ENCODE results near the gene SCUBE1. TPM values are rescaled to one million over a fixed set of nuclear protein-coding genes. Genes with fewer than 3 reads are reported as not detected.

Gene SCUBE1
- total RNA-seq, 4 donors from 2014 or later = 33.3 to 109 (median 66.3) TPM

DNA sequence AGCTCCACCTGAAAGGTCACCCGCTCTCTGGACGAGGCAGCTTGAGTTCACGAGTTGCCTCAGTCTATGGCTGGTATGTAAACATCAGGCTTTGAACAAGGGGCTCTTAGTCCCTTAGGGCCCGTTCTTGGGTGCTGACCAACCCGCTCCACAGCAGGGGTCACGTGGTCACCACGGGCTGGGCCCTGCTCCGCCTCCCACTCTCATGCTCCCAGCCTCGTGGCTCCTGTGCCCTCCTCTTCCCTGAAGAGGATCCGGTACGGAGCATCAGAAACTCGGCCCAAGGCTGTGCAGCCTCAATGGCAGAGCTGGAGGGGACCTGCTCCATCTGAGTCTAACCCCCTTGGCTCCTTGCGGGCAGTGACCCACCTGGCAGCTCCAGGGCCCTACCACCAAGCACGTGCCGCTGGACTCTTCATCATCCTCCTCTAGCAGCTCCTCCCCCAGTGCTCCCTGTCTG is 102.0 kb downstream of the SCUBE1 start:
- H3K27ac ChIP-seq (replicated peaks in 1 of 4) = no peak overlapping the region
- peaks cover 0 to 29% (median 6%) of the 10 kb centered on the region in 4 donors for H3K36me3 ChIP-seq
- intact Hi-C loops (cut with DNase I) = no loop called here

DNA sequence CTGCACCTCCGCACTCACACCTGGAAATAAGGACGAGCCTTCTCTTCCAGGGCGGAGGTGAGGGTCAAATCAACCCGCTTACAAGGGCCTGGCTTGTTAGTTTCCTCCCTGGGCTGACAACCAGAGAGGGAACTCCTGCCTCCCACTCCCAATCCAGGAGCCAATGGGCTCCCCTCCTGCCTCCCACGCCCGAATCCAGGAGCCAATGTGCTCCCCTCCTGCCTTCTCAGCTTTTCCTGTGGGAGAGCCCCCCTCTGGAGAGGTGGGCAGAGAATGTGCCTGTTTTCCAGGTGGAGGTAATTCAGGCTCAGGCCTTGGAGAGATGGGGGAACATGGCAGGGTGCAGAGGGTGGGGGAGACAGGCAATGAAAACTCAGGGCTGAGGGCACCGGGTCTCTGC is 102.6 kb downstream of the SCUBE1 start:
- H3K36me3 ChIP-seq = peaks cover 0 to 29% (median 6%) of the 10 kb centered on the region in 4 donors
- H3K27ac ChIP-seq (replicated peaks in 1 of 4) = no peak overlapping the region
- DNase-seq (ENCODE audit: extremely low spot score) = no peak
- intact Hi-C loops (cut with DNase I) = no loop called here
- no peaks in the 10 kb centered on the region for H3K27me3 ChIP-seq
- H3K4me1 ChIP-seq = peaks cover 14 to 24% (median 21%) of the 10 kb centered on the region in 4 donors
- TF ChIP-seq EP300 (IDR thresholded peaks at IDR 0.05) (no peak), POLR2AphosphoS5 (IDR thresholded peaks at IDR 0.05) (no peak)
- TF ChIP-seq, protein P1, sequence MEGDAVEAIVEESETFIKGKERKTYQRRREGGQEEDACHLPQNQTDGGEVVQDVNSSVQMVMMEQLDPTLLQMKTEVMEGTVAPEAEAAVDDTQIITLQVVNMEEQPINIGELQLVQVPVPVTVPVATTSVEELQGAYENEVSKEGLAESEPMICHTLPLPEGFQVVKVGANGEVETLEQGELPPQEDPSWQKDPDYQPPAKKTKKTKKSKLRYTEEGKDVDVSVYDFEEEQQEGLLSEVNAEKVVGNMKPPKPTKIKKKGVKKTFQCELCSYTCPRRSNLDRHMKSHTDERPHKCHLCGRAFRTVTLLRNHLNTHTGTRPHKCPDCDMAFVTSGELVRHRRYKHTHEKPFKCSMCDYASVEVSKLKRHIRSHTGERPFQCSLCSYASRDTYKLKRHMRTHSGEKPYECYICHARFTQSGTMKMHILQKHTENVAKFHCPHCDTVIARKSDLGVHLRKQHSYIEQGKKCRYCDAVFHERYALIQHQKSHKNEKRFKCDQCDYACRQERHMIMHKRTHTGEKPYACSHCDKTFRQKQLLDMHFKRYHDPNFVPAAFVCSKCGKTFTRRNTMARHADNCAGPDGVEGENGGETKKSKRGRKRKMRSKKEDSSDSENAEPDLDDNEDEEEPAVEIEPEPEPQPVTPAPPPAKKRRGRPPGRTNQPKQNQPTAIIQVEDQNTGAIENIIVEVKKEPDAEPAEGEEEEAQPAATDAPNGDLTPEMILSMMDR (IDR thresholded peaks at IDR 0.05) = no peak
- no peaks in the 10 kb centered on the region for H3K9me3 ChIP-seq
- WGBS = 88% methylated on average over 4 of the region's 7 CpGs
- no peak overlapping the region for H3K4me3 ChIP-seq

More for the DNA sequence above, 102.0 kb downstream of the SCUBE1 start:
- no peaks in the 10 kb centered on the region for H3K27me3 ChIP-seq
- 89% methylated on average over 11 of the region's 15 CpGs for WGBS
- H3K4me3 ChIP-seq = no peak overlapping the region
- TF ChIP-seq POLR2AphosphoS5 (IDR thresholded peaks at IDR 0.05) = no peak
- TF ChIP-seq, protein P1 (IDR thresholded peaks at IDR 0.05) = no peak
- H3K9me3 ChIP-seq = no peaks in the 10 kb centered on the region
- no peak for DNase-seq (ENCODE audit: extremely low spot score)
- peaks cover 11 to 24% (median 21%) of the 10 kb centered on the region in 4 donors for H3K4me1 ChIP-seq

DNA sequence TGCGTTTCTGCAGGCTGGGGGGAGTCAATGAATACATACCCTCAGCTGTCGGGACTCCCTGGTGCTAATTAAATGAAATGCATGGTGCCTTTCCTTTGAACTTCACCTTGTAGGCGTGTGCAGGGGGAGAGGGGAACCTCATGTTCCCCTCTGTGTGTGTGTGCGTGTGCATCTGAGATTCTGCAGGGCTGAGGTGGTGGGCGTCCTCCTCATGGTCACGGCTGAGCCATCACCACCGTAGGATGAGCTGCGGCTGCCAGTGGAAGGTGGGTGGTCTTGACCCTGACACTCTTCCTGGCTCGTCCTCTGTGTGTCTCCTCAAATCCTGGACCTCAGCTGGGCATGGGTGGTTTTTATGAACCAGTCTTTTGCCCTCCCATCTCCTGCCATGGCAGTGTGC is 103.2 kb downstream of the SCUBE1 start:
- Histone ChIP-seq H3K9me3 (no peaks in the 10 kb centered on the region), H3K4me3 (no peak overlapping the region), H3K27ac (replicated peaks in 1 of 4) (no peak overlapping the region), H3K36me3 (peaks cover 0 to 29% (median 6%) of the 10 kb centered on the region in 4 donors), H3K4me1 (peaks cover 14 to 24% (median 21%) of the 10 kb centered on the region in 4 donors), H3K27me3 (no peaks in the 10 kb centered on the region)
- 71% methylated on average over 8 of the region's 9 CpGs for WGBS
- no peak for TF ChIP-seq POLR2A (IDR thresholded peaks at IDR 0.05; ENCODE audit: low read depth)
- TF ChIP-seq POLR2AphosphoS5 (IDR thresholded peaks at IDR 0.05) = no peak
- TF ChIP-seq EP300 (IDR thresholded peaks at IDR 0.05) = no peak
- TF ChIP-seq, protein P1 (IDR thresholded peaks at IDR 0.05) = no peak
- no peak for DNase-seq (ENCODE audit: extremely low spot score)
- intact Hi-C loops (cut with DNase I) = no loop called here

DNA sequence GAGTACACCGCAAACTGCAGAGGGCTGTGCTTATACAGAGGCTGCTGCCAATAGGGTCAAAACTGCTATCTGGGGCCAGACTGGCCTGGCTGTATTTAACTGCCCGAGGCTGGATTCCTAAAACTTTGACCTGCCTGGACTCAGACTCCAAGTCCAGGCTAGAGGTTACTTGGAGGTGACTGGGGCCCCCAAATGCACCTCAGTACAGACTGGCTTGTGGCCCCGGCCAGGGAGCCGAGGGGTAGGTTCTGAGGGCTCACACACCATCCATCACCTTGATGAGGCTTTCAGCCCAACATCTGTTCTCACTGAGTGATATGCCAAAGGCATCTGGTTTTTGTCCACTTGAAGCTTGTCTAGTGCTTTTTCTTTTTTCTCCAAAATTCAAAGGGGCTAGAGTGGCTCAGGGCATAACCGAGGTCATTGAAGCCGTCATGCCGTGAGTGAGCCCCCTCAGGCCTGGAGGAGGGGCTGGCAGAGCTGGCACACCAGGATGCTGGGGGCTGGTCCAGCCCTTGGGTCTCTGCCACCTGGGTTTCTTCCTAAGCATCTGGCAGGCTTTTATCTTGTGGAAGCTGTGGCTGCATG is 103.9 kb downstream of the SCUBE1 start:
- Histone ChIP-seq H3K27me3 (no peaks in the 10 kb centered on the region), H3K9me3 (no peaks in the 10 kb centered on the region), H3K27ac (replicated peaks in 1 of 4) (no peak overlapping the region), H3K36me3 (peaks cover 0 to 29% (median 6%) of the 10 kb centered on the region in 4 donors), H3K4me1 (peaks cover 14 to 24% (median 21%) of the 10 kb centered on the region in 4 donors), H3K4me3 (no peak overlapping the region)
- WGBS = 41% methylated on average over 6 of the region's 7 CpGs
- TF ChIP-seq EP300 (IDR thresholded peaks at IDR 0.05) (no peak), POLR2A (IDR thresholded peaks at IDR 0.05; ENCODE audit: low read depth) (no peak), POLR2AphosphoS5 (IDR thresholded peaks at IDR 0.05) (no peak)
- TF ChIP-seq, protein P1 (IDR thresholded peaks at IDR 0.05) = no peak
- intact Hi-C loops (cut with DNase I) = no loop called here
- no peak for DNase-seq (ENCODE audit: extremely low spot score)
